ENCODE results near the gene FBXO31.

DNA sequence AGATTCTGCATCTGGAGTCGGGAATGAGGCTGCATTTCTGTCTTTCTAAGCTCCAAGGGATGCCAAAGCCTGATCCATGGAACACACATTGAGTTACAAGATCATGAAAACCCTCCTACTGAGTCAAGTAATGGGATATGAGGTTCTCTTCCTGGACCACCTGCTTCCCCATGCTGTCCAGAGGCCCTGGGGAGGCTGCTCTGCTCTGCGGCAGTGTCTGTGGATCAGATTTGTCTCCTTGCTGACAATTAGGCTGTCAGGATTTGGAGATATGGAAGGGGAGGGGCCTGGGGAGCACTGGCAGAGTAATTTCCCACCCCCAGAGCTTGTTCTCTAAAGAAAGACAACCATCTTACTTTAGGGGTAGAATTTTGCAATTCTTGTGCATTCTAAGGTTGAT is 99.4 kb downstream of the FBXO31 start:
- TF ChIP-seq, protein P1, sequence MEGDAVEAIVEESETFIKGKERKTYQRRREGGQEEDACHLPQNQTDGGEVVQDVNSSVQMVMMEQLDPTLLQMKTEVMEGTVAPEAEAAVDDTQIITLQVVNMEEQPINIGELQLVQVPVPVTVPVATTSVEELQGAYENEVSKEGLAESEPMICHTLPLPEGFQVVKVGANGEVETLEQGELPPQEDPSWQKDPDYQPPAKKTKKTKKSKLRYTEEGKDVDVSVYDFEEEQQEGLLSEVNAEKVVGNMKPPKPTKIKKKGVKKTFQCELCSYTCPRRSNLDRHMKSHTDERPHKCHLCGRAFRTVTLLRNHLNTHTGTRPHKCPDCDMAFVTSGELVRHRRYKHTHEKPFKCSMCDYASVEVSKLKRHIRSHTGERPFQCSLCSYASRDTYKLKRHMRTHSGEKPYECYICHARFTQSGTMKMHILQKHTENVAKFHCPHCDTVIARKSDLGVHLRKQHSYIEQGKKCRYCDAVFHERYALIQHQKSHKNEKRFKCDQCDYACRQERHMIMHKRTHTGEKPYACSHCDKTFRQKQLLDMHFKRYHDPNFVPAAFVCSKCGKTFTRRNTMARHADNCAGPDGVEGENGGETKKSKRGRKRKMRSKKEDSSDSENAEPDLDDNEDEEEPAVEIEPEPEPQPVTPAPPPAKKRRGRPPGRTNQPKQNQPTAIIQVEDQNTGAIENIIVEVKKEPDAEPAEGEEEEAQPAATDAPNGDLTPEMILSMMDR (IDR thresholded peaks at IDR 0.05; ENCODE audit: low read length) = no peak
- TF ChIP-seq EZH2 (IDR thresholded peaks at IDR 0.05; ENCODE audit: borderline replicate concordance, low read length) = no peak
